H7 (cell line): ENCODE results near the gene ETV2. TPM values are rescaled to one million over a fixed set of nuclear protein-coding genes. Genes with fewer than 3 reads are reported as not detected.
A peak's percentile ranks its signal among the peaks of the same experiment; 100 is the strongest.
"Not testable (repeated sequence)": the region's sequence is repeated elsewhere in the genome, so short reads cannot be mapped to it uniquely, and the experiment has no call there.

Experiments
- DNase-seq: peaks from one replicate; pipeline ENCODE4 v3.0.0; 2012
- H3K27me3 ChIP-seq: 2 replicates; pipeline ENCODE4 v1.6.0; 2011; ENCODE audit warnings: mild to moderate bottlenecking, low read length; ENCODE audit not compliant: control insufficient read depth, insufficient read depth
- H3K36me3 ChIP-seq: replicated peaks from 2 replicates; pipeline ENCODE4 v1.5.1; 2011; ENCODE audit warnings: low read length; ENCODE audit not compliant: control insufficient read depth, insufficient read depth
- H3K4me3 ChIP-seq: 2 replicates; pipeline ENCODE4 v1.5.1; 2011; ENCODE audit warnings: low read depth, mild to moderate bottlenecking, control low read depth, low read length, moderate library complexity; ENCODE audit not compliant: insufficient read depth
- total RNA-seq: library from RNA; depleted of rRNA; stranded (reverse); fragments of >200 nt; shearing (Covaris generic); gene quantifications from 2 replicates; pipeline ENCODE4 v1.2.3, GENCODE V29; 2014

ETV2 gene
- total RNA-seq, 1 experiment from 2014 or later, result 0.35 TPM

DNA sequence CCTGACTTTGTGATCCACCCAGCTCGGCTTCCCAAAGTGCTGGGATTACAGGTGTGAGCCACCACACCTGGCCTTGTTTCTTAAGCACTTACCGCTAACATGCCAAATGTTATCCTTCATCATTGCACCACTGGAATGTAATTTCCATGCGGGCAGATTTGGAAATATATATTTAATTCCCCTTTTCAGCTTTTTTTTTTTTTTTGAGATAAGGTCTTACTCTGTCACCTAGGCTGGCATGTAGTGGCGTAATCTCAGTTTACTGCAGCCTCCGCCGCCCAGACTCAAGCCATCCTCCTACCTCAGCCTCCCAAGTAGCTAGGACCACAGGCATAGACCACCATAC, 20.4 kb downstream of the ETV2 start:
- H3K27me3 ChIP-seq, result no peaks in the 10 kb centered on the region
- no peak for DNase-seq
- H3K36me3 ChIP-seq, result peaks cover 14% of the 10 kb centered on the region
- H3K4me3 ChIP-seq, result no peak overlapping the region

DNA sequence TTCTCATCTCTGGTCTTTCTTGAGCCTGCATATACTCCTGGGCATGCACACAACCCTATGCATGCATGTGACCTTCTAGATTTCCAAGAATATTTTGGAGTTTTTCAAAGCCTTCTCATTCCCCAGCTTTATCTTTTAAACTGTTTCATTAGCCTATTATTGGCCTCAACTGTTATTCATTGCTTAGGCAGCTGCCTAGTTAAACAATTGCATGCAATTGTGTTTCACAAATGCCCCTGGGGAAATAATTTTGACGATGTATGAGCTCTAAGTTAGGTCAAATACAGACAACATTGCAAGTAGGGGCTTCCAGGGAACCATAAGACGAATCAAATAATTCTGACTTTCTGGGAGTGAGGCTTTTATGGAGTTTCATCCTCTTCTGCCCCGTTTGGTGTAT, 22.4 kb downstream of the ETV2 start:
- no peak for DNase-seq
- Histone ChIP-seq H3K27me3 (peaks cover 2% of the 10 kb centered on the region; the same call in 1 of the 2 replicates), H3K4me3 (no peak overlapping the region), H3K36me3 (peaks cover 6% of the 10 kb centered on the region)

GRCh38 chr19:35665157-35665556, 23.6 kb downstream of the ETV2 start:
- peaks cover 2% of the 10 kb centered on the region; the same call in 1 of the 2 replicates for H3K27me3 ChIP-seq
- no peak overlapping the region for H3K4me3 ChIP-seq
- no peak for DNase-seq
- peaks cover 3% of the 10 kb centered on the region for H3K36me3 ChIP-seq

DNA sequence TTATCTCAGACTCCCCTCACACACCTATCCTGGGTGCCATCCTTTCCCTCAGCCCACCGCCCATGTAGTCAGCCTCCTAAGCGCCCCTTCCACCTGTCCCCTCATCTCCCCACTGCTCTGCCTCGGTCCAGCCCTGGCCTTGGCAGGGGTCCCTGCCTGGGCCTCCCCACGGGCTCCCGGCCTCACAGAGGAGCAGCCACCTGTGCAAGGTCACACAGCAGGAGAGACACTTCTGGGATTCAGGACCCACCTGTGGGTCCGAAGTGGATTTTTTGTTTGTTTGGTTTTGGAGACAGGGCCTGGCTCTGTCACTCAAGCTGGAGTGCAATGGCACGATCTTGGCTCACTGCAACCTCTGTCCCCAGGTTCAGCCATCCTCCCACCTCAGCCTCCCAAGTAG, 24.1 kb downstream of the ETV2 start:
- peaks cover 2% of the 10 kb centered on the region; the same call in 1 of the 2 replicates for H3K27me3 ChIP-seq
- H3K4me3 ChIP-seq, result no peak overlapping the region
- H3K36me3 ChIP-seq, result peaks cover 3% of the 10 kb centered on the region
- peak; percentile 38 for DNase-seq

GRCh38 chr19:35666251-35666913, 24.8 kb downstream of the ETV2 start, which contains the start of gene UPK1A:
Gene UPK1A (plus strand): TSS chr19:35666517. CDS start chr19:35666813, 296 bp downstream.
- Histone ChIP-seq H3K4me3 (no peak within 1 kb of the TSS), H3K27me3 (peaks cover 2% of the 10 kb centered on the region; the same call in 1 of the 2 replicates), H3K36me3 (peaks cover 3% of the 10 kb centered on the region)
- peak; percentile 46 for DNase-seq

DNA sequence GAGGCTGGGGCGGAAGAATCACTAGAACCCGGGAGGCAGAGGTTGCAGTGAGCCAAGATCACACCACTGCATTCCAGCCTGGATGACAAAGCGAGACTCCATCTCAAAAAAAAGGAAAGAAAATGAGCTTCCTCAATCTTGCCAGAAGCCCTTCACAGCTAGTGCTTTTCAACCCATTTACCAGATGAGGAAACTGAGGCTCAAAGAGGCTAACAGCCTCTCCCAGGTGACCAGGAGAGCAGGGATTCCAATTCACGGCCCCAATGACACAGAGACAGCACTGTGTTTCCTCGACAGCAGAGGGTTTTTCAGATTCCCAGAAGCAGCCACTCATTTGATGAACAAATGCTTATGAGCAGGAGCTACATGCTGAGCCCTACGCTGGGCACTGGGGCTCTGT, 28.0 kb downstream of the ETV2 start:
- no peak overlapping the region for H3K4me3 ChIP-seq
- peaks cover 10% of the 10 kb centered on the region; the same call in 1 of the 2 replicates for H3K27me3 ChIP-seq
- no peak for DNase-seq
- no peaks in the 10 kb centered on the region for H3K36me3 ChIP-seq

- Histone ChIP-seq H3K27me3 (peaks cover 10% of the 10 kb centered on the region; the same call in 1 of the 2 replicates), H3K4me3 (no peak overlapping the region), H3K36me3 (no peaks in the 10 kb centered on the region)
- DNase-seq, result peak; percentile 46
Observed at GRCh38 chr19:35669974-35670373, 28.4 kb downstream of the ETV2 start.

DNA sequence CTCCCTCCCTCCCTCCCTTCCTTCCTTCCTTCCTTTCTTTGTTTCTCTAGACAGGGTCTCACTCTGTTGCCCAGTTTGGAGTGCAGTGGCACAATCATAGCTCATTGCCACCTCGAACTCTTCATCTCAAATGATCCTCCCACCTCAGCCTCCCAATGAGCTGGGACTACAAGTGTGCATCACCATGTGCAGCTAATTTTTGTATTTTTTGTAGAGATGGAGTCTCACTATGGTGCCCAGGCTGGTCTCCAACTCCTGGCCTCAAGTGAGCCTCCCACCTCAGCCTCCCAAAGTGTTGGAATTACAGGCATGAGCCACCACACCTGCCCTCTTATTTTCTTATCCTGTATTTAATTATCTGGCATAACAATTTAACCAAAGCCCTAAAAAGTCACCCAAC, 29.1 kb downstream of the ETV2 start:
- DNase-seq, result no peak
- H3K4me3 ChIP-seq, result no peak overlapping the region
- no peaks in the 10 kb centered on the region for H3K36me3 ChIP-seq
- peaks cover 10% of the 10 kb centered on the region; the same call in 1 of the 2 replicates for H3K27me3 ChIP-seq

DNA sequence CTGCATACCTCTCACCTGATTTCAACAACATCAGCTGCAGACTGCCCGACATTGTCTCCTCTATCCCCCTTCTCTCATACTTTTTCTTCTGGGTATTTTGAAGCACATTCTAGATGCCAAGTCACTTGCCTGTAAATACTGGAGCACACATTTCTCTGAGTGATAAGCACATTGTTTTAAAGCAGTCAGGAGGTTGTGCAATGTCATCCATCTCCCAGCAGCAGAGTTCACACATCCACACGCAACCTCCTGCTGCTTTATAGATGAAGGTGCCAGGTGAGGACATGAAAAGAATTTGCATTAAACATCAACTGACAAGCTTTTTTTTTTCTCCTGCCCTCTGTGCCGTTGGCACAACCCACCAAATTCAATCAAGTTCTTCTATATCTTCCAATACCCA, 30.3 kb downstream of the ETV2 start:
- peaks cover 10% of the 10 kb centered on the region; the same call in 1 of the 2 replicates for H3K27me3 ChIP-seq
- peak; percentile 30 for DNase-seq
- H3K4me3 ChIP-seq, result no peak overlapping the region
- H3K36me3 ChIP-seq, result no peaks in the 10 kb centered on the region

GRCh38 chr19:35673121-35673804, 31.7 kb downstream of the ETV2 start:
- Histone ChIP-seq H3K4me3 (peak overlapping the region; percentile 54), H3K36me3 (no peaks in the 10 kb centered on the region), H3K27me3 (peaks cover 10% of the 10 kb centered on the region; the same call in 1 of the 2 replicates)
- DNase-seq, result peak; percentile 93

GRCh38 chr19:35675589-35676140, 34.1 kb downstream of the ETV2 start:
- no peak for DNase-seq
- Histone ChIP-seq H3K4me3 (no peak overlapping the region), H3K27me3 (peaks cover 8% of the 10 kb centered on the region; the same call in 1 of the 2 replicates), H3K36me3 (no peaks in the 10 kb centered on the region)

DNA sequence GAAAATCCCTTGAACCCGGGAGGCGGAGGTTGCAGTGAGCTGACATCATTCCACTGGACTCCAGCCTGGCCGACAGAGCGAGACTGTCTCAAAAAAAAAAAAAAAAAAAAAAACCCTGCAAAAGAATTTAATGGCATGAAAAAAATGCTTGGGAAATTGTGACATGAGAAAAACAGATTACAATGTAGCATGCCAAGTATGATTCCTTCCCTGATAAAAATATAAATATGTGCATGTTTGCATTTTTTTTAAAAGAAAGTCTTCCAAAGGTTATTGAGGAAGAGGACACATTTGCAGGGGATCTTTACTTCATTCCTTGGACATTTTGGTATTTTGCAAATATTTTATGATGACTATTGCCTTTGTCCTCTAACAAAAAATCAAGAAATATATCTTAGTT, 48.3 kb downstream of the ETV2 start:
- H3K27me3 ChIP-seq, result no peaks in the 10 kb centered on the region
- no peak overlapping the region for H3K4me3 ChIP-seq
- H3K36me3 ChIP-seq, result no peaks in the 10 kb centered on the region
- no peak for DNase-seq

GRCh38 chr19:35691106-35691505, 49.6 kb downstream of the ETV2 start:
- not testable (repeated sequence) for H3K4me3 ChIP-seq, H3K36me3 ChIP-seq, DNase-seq, H3K27me3 ChIP-seq

DNA sequence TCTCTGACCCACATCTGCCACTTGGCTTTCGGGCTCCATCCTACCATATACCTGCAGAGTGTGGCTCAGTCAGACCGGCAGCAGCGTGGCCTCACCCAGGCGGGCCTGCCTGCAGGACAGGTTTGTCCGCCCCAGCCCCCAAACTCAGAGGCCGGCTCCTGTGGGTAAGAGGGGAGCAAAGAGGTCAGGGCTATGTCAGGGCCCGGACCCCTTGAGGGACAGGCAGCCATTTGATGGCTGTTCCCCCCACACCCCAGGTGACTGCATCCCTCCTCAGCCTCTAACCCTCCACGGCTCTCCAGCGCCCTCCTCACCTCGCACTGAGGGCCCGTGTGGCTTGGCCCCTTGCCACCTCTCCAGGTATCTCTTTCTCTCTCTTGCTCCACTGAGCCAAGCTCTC, 50.5 kb downstream of the ETV2 start:
- DNase-seq, result no peak
- Histone ChIP-seq H3K4me3 (no peak overlapping the region), H3K27me3 (no peaks in the 10 kb centered on the region; the same call in 1 of the 2 replicates), H3K36me3 (no peaks in the 10 kb centered on the region)

DNA sequence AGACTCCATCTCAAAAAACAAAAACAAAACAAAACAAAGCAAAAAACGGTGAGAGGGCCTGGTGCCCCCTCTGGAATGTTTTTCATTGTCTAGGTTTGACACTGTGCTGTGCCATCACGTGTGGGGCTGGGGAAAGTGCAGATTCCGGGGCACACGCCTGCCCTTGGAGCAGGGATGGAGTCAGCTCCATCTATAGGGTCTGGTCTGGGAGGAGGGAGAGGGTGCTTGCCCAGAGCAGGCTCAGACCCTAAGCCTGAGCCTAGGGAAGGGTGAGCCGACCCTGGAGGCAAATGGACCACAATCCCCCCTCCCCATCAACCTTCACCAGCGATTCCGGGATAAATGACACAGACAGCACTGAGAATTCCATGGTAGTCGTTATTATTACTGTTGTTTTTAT, 51.9 kb downstream of the ETV2 start:
- H3K36me3 ChIP-seq, result no peaks in the 10 kb centered on the region
- no peaks in the 10 kb centered on the region; the same call in 1 of the 2 replicates for H3K27me3 ChIP-seq
- no peak overlapping the region for H3K4me3 ChIP-seq
- peak; percentile 50 for DNase-seq
